SK-N-MC (cell line): ENCODE measurements around the gene STX8.
"Not testable (repeated sequence)": the region's sequence is repeated elsewhere in the genome, so short reads cannot be mapped to it uniquely, and the experiment has no call there.

Experiments used
- FOXP2 ChIP-seq: optimal IDR thresholded peaks from 2 replicates; pipeline ENCODE3; 2011; ENCODE audit warnings: mild to moderate bottlenecking, moderate library complexity; ENCODE audit not compliant: insufficient read depth; ENCODE audit errors: extremely low read length, control extremely low read depth
- POLR2AphosphoS5 ChIP-seq: IDR thresholded peaks from 2 replicates; pipeline ENCODE4 v1.6.1; 2012; ENCODE audit warnings: mild to moderate bottlenecking, low read depth, low read length, borderline replicate concordance

GRCh38 chr17:9604583-9604982, 29.0 kb upstream of the STX8 start:
- not testable (repeated sequence) for TF ChIP-seq POLR2AphosphoS5, FOXP2
